GM21786 (cell line): ENCODE results near the gene MT1M.
"Not testable (repeated sequence)": the region's sequence is repeated elsewhere in the genome, so short reads cannot be mapped to it uniquely, and the experiment has no call there.

Source experiments
- ATAC-seq: cut with Tn5 transposase; IDR thresholded peaks from one replicate; pipeline ENCODE4 v1.9.1; 2021; ENCODE audit not compliant: unreplicated experiment

MT1M gene

GRCh38 chr16:56632156-56632847 is at the start of gene MT1M:
TSS of gene MT1M (plus strand) at chr16:56632659. CDS start at chr16:56632732, 73 bp downstream.
- ATAC-seq, result no peak

- not testable (repeated sequence) for ATAC-seq
Observed at GRCh38 chr16:56582911-56583310, 49.5 kb upstream of the MT1M start.

GRCh38 chr16:56583351-56584168 is 48.9 kb upstream of the MT1M start:
- ATAC-seq, result no peak

GRCh38 chr16:56584276-56584675 is 48.2 kb upstream of the MT1M start:
- ATAC-seq, result no peak

GRCh38 chr16:56588781-56589140 is 43.7 kb upstream of the MT1M start:
- ATAC-seq, result no peak

- ATAC-seq, result no peak
Observed at GRCh38 chr16:56589141-56590039, 43.1 kb upstream of the MT1M start, which contains the start of gene MT3. TSS of gene MT3 (plus strand) at chr16:56589528. CDS start at chr16:56589591, 63 bp downstream.

GRCh38 chr16:56591377-56592060 is 40.9 kb upstream of the MT1M start:
- ATAC-seq, result no peak

GRCh38 chr16:56593573-56594291 is 38.7 kb upstream of the MT1M start:
- no peak for ATAC-seq

GRCh38 chr16:56594292-56594619 is 38.2 kb upstream of the MT1M start:
- no peak for ATAC-seq

- ATAC-seq, result no peak
Observed at GRCh38 chr16:56600398-56600999, 32.0 kb upstream of the MT1M start.

GRCh38 chr16:56601325-56601724 is 31.1 kb upstream of the MT1M start:
- no peak for ATAC-seq

GRCh38 chr16:56603589-56603988 is 28.9 kb upstream of the MT1M start:
- ATAC-seq, result no peak

- no peak for ATAC-seq
Observed at GRCh38 chr16:56604966-56605365, 27.5 kb upstream of the MT1M start.

GRCh38 chr16:56605475-56605874 is 27.0 kb upstream of the MT1M start:
- no peak for ATAC-seq

- no peak for ATAC-seq
Observed at GRCh38 chr16:56606071-56606475, 26.4 kb upstream of the MT1M start.

- no peak for ATAC-seq
Observed at GRCh38 chr16:56606476-56607108, 25.9 kb upstream of the MT1M start.

- ATAC-seq, result no peak
Observed at GRCh38 chr16:56607109-56607618, 25.3 kb upstream of the MT1M start.

- no peak for ATAC-seq
Observed at GRCh38 chr16:56607675-56608042, 24.8 kb upstream of the MT1M start.
